GM13977 (cell line): ENCODE data around the gene LINC01488.

ENCODE experiments used
- DNase-seq: peaks from one replicate; pipeline ENCODE4 v3.0.0; 2012; ENCODE audit warnings: low spot score
- CTCF ChIP-seq: IDR thresholded peaks from 2 replicates; pipeline ENCODE4 v1.5.1; 2012; ENCODE audit warnings: mild to moderate bottlenecking, control low read depth; ENCODE audit not compliant: insufficient read depth; ENCODE audit errors: extremely low read depth, missing control alignments
- in situ Hi-C: fragments of 300-500 bp; cut with MboI; formaldehyde crosslinking; loops from one replicate; pipeline ENCODE4 v1.12.0; 2022; ENCODE audit warnings: low sequenced_read_pairs, low pct_unique_long_range_greater_than_20kb, mixed read lengths, inconsistent platforms; ENCODE audit not compliant: unreplicated experiment

The LINC01488 gene

GRCh38 chr11:69501891-69502860, 20.7 kb downstream of the LINC01488 start:
- in situ Hi-C loops, result no loop called here
- DNase-seq, result no peak
- TF ChIP-seq CTCF, result no peak

DNA sequence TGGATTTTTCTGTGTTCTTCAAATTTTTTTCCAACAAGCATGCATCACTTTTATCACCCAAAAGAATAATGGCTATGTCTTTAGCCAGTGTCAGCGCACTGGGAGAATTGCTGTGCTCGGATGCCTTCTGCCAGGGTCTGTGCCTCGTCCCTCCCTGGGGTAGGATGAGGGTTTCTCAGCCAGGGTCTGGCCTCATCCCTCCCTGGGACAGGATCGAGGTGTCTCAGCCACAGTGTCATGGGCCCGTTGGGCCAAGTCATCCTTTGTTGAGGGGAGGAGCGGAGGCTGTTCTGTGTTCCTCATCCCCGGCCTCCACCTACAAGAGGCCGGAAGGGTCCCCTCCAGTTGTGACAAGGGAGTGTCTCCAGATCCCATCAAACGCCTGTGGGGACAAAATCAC, 22.7 kb downstream of the LINC01488 start:
- TF ChIP-seq CTCF, result no peak
- in situ Hi-C loops, result no loop called here

GRCh38 chr11:69504576-69505335, 23.3 kb downstream of the LINC01488 start:
- no peak for TF ChIP-seq CTCF
- in situ Hi-C loops, result no loop called here
- no peak for DNase-seq

More for the DNA sequence above, 22.7 kb downstream of the LINC01488 start:
- no peak for DNase-seq

- TF ChIP-seq CTCF, result no peak
- DNase-seq, result no peak
- in situ Hi-C loops, result no loop called here
Observed at GRCh38 chr11:69508974-69509373, 27.5 kb downstream of the LINC01488 start.

- no peak for DNase-seq
- TF ChIP-seq CTCF, result no peak
- in situ Hi-C loops, result no loop called here
Observed at GRCh38 chr11:69509381-69509780, 27.9 kb downstream of the LINC01488 start.

GRCh38 chr11:69509846-69510390, 28.5 kb downstream of the LINC01488 start:
- in situ Hi-C loops, result no loop called here
- no peak for TF ChIP-seq CTCF
- DNase-seq, result no peak
